SHP77 (cell line): Measurements from ENCODE around the gene EVX2.

Experiments
- DNase-seq, 2 experiments: peaks; one replicate each; lab custom pipeline; 2025; lab: John Stamatoyannopoulos, UW

EVX2 gene

DNA sequence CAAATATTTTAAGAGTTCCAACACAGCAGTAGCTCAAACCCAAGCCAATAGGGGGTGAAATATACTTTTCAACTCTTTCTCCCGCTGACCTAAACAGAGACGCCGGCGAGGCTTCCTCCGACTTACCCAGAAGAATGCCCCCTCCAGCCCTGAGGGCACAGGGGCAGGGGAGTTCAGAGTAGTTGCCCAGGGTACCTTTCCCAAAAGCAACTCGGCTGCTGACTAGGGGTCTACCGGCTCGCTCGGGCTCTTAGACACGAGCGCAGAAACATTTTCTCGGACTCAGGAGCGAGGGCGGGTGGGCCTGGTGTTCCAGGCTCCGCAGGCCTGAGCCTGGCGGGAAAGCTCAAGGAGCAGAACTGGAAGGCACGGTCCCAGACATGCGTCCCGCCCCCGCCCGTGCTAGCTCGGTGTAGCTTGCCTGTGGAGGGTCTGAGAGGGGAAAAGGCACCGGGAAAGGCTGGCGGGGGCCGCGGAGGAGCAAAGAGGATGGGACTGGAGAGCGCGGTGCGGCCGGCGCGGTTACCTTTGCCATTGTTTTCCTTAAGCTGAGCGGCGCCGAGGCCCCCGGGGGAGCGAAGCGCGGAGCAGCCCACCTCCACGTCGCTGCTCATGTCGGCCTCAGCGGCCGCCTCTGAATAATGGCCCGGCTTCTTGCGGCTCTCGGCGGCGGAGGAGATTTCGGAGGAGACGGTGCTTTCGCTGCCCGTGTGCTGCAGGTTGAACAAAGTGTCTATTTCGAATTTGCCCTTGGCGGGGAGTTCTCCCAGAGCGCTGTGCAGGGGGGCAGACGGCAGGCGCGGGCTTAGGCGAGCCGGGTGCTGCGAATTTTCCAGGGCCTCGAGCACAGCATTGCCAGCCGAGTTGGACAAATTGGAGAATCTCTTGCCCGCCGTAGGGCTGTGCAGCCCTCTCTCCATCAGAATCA, 674 bp downstream of the EVX2 start:
- DNase-seq, result no peak

DNA sequence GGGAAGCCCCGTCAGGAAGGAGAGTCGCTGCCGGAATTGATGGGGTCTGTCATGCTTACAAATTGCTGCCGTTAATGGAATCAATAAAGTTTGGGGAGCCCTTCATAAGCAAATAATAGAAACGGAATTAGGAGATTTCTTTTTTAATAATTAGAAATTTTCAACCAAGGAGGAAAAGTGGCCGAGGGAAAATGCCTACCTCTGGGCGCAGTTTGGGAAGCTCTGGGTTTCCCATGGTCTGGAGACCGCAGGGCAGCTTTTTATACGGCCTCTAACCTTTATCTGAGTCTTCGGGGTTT, 1.3 kb downstream of the EVX2 start:
- DNase-seq, result no peak

DNA sequence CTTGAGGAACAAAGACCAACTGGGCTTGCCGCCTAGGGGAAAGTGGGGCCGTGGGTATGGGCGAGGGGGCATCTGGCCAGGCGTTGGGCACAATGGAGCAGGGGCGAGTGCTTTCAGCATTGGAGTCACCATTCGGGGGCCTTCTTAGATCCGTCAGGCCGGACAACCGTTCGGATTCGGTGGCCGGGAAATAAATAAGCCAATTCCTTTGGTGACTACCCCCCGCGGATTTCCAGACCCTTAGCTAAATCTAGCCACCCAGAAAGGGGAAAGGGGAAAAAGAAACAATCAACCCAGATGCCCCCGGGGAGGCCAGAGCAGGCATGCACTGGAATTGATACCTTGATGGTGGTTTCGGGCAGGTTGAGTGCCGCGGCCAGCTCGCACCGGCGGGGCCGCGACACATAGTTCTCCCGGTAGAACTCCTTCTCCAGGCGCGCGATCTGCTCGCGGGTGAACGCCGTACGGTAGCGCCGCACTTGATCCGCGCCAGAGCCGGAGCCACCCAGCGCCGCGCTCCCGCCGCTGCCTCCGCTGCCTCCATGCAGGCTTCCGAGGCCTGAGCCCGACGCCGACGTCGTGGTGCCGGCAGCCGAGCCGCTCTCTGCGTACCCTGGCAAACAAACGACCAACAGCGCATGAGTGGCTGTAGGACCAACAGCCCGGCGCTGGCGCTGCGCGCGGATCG, 1.8 kb downstream of the EVX2 start:
- no peak for DNase-seq

- no peak for DNase-seq
Observed at GRCh38 chr2:176081376-176081836, 2.4 kb downstream of the EVX2 start.

DNA sequence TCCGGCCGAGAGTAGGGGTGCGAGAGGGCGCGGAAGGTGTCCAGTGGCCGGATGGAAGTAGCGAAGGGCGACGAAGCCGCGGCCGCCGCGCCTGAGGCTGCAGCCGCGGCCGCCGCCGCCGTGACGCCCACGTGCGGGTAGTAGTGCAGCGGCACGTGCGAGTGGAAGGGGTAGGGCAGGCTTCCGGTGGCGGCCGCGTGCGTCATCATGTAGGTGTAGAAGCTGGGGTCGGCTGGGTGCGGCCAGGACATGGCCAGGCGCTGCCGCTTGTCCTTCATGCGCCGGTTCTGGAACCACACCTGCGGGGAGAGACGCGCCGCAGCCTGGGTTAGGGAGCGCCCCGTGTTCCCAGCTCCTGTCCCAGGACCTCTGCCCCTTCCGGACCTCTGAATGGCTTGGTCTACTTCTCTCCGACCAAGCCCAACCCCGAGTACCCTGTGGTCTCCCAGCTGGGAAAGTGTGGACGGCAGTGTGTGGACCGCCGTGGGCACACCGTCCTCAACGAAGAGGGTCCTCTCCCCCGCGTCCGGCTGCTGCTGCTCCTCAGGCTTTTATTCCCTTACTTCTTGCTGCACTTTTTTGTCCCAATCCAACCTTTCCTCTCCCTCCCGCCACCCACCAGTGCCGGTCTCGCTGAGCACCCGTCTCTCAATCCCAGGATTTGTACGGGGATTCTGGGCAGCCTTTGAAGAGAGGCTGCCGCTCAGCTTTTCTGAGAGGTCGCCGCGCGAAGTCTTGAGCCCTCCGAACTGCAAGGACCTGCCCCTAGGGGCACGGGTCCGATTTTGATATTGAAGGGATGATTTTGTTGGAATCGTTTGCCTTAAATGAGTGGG, 3.0 kb downstream of the EVX2 start:
- DNase-seq, result no peak

DNA sequence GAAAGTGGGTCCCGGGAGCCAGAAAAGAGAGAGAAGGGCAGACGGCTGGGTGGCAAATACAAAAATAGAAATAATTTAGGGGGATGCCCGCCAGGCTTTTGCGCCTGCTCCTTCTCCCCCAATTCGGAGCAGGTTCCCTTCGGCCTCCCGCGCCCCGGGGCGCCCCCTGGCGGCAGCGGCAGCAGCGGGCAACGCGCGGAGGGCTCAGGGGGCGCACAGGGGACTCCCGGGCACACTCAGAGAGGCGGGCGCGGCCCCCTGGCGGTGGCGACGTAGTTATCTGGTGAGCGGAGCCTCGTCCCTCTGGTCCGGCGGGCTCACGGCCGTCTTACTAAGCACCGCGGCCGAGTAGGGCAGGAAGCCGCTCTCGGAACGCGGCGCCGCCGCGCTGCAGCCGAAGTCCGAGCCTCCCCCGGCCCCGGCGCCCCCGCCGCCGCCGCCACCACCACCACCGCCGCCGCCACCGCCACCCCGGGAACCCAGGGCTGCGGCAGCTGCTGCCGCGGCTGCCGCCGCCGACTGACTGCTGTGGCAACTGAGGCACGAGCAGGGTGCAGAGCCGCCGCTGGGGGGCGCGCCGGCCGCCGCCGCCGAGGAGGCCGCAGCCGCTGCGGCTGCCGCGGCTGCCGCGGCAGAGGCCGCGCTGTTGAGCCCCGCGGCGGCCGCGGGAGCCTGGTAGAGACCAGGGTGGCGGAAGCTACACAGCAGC, 3.8 kb downstream of the EVX2 start:
- no peak for DNase-seq

DNA sequence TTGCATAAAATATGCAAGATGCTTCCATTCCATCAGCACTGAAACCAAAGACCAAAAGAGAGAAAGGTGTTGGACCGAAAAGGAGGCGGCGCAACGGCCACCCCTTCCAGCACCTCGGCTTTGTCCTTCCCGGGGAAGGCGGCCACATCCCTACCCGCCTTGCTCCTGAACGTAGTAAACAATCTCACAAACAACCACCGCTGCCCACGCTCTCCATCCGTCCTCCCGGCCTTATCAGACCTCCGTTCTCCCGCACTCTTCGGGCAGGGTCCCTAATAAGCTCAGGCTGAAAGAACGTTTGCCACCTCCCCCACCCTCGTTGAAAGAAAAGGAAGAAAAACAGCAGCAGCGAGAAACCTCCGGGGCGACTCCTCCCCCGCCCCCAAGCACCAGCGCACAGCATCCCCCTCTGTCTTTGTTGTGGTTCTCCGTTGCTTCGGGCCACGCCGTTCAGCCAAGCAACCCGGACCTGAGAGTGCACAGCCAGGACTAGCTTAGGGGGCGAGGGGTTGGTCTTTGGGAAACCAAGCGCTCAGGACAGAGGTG, 4.4 kb downstream of the EVX2 start:
- DNase-seq, result no peak

DNA sequence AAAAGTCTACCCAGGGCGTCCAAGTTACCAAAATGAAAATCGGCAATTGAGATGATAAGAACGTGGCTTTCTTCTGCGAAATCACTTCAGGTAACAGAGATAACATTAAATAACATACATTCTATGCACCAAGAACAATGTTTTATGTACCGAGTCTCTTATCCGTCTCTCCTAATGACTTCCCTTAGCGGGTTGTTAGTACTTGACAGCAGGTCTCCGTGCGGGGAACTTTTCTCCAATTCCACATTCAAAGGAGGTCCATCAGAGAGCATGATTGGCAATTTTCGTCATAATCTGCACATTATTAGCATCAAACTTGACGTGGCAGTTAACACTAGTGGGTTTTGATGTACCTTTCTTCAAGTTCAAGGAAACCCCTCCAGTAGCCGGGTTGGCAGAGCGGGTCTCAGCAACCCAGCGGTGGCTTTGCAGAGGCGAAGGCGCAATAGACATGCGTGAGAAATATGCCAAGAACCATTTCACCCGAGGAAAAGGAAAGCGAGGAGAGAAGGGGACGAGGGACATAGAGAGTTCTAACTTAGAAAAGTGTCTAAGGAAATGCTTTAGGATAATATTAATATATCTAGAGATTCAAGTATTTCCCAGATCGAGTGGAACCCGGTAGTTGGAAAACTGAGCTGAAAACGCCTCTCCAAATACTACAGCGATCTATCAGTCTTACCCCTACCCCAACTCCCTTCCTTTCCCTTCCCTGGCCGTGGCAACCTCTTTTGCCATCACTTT, 5.0 kb downstream of the EVX2 start:
- DNase-seq, result no peak

DNA sequence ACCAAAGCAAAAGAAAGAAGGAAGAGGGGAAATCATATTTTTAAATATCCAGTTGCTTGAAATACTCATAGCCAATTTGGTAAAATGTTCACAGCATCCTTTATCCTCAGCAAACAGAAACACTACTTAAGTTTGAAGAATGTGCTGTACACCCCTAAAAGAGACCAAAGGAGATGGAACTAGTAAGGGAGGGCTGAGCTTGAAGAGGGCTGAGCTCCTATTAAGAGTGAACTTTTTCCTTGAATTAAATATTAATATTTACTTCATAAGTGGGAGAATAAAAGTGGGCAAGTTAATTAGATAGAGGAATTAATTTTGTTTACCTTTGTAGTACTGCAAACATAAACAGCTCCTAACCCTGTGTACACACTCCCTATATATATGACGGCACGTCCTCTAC, 7.0 kb downstream of the EVX2 start:
- DNase-seq, result no peak

- no peak for DNase-seq
Observed at GRCh38 chr2:176076063-176076462, 7.7 kb downstream of the EVX2 start.

DNA sequence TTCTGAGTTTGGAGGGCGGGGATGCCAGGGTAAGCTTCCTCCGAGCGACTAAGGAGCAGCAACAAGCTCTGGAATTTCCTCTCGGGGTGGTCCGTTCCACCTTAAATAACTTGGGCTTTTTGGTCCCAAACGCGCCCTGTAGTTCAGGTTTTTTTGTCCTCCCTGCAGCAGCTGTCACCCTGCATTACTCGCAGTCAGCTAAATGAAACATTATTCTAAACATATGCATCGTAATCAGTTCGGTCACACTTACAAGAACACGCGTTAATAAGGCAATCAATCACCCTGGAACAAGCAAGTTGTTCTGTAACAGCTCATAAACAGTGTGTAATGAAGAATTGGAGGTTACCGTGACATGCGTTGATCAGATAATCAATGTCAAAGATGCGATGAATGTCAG, 8.3 kb downstream of the EVX2 start:
- DNase-seq, result no peak

- no peak for DNase-seq
Observed at GRCh38 chr2:176074919-176075425, 8.8 kb downstream of the EVX2 start.

DNA sequence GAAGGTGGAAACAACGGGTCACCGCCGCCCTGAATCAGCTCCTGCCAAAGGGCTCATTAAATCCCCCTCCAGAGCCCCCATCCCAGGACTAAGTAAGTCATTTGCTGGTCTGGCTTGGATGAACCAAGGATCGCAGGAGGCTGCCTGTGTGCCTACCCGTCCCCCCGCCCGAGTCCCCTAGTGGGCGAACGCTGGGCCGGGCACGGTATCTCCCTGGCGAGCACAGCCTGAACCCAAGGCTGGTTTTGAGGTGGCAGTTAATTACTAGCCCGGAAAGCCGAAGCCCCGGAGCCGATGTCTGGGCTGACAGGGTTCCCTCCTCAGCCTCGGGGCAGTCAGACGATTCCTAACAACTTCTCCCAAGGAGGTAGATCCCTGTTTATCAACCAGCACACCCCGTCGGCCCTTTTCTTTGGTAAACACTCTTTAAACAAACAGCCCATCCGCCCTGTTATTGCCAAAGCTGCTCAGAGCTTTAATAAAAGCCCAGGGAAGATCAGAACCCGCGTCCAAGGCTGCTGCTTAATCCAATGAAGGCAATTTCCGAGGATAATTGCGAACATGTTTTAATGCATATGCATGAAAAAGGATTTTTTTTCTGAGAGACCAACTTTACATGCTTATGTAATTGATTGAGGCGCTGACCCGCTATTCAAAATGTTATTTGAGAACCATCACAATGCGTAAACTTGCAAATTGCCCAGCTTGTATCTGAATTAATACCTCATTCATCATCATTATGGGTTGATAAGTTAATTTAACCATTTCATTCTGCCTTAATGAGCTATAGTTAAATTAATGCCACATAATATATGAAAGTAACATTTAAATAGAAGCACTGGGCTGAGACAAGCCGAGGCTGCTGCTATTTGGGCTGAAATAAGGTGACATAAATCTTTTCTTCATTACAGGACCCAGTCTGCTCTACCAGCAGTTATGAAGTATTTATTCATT, 10.5 kb downstream of the EVX2 start:
- no peak for DNase-seq

DNA sequence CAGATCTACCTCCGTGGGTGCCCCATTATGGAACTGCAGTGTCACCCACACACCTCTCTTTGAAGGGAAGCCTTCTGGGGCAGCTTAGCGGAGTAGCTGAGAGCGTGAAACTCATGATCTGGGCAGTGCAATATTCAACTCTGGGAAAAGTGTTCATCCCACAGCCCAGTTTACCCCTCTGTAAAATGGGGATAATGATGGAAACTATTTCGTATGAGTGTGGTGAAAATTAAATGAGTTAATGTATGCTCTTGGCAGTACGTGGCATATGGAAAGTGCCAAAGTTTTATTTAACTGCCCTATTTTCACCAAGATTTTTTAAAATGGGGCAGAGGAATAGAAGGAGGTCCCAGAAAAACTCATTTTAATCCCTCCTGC, 11.5 kb downstream of the EVX2 start:
- no peak for DNase-seq

- no peak for DNase-seq
Observed at GRCh38 chr2:176071330-176072291, 12.2 kb downstream of the EVX2 start.

DNA sequence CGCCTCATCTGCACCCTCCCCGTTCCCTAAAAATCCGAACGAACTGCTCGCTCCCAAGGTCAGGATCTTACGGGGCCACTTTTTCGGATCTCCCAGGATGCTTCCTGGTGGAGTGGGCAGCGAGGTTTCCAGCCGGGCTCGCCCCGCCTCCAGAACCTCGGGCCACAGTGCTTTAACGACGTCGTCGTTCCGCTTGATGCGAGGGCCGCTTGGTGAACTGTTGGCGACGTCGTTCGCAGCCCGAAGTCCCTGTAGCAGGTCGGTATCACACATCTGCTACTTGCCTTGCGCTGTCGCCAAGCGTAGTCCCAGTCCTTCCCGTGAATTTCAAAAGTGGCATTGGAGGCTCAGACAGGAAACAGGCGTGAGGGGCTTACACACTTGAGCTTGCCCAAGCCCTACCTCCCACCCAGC, 15.3 kb downstream of the EVX2 start:
- no peak for DNase-seq

DNA sequence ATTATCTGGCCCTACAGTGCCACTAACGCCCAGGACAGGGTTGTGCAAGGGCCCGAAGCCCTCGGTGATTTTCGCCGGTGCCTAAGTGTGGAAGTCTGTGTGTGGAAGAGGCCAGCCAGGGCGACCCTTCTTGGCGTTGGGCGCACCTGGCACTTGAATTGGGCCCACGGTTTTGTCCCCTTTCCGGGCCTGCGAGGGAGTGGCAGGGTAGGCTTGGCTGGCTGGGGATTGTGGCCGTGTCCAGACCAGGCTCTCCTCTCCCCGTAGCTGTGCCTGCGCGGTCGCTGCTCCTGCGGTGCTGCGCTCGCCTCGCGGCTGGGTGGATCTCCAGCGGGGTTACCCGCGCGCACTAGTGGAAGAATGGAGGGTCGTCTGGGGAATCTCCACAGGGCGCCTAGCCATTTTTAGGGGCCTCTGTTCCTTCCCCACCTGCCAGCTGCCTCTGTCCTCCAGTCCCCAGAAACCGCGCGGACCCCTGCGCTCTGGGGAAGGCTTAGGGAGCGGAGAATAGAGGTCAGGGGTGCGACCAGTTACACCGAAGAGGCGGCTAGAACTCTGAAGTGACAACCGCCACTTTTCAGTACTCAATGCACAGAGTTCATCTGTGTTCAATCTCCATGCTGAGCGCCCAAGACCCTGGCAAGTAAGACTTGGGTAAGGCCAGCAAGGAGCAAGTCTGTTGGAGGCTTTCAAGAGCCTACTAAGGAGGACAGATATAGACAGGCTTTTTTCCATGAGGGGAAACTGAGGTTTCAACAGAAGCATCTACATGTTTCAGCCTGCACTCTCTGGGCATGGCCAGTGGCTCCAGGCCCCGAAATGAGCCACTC, 16.0 kb downstream of the EVX2 start:
- no peak for DNase-seq
